HCT116 (cell line): ENCODE results near the gene NPR3. TPM values are rescaled to one million over a fixed set of nuclear protein-coding genes. Genes with fewer than 3 reads are reported as not detected.

Source experiments
- ATAC-seq: fragments of 200-7000 bp; cut with Tn5 transposase; 2 replicates; pipeline ENCODE4 v1.9.1; 2020; ENCODE audit warnings: mild to moderate bottlenecking, moderate library complexity
- BruUV-seq: library from RNA; stranded (reverse); fragments of 400-500 nt; replicated peaks from 2 replicates; lab custom pipeline; 2021; lab: Mats Ljungman, UMichigan
- CTCF ChIA-PET: fragments of 300-600 bp; sonication (Branson Sonifier 250); formaldehyde crosslinking; loops from one replicate; lab custom pipeline; 2021; ENCODE audit warnings: antibody characterized with exemption; lab: Charles Lee
- POLR2A ChIA-PET: fragments of 300-600, 350-600 bp; sonication (Branson Sonifier 250); formaldehyde crosslinking; loops from one replicate; lab custom pipeline; 2021; ENCODE audit warnings: antibody characterized with exemption; lab: Charles Lee
- RAD21 ChIA-PET, 2 experiments: fragments of 300-600 bp; sonication (Branson Sonifier 250); formaldehyde crosslinking; loops; one replicate each; lab custom pipeline; 2023; ENCODE audit warnings: low total read pairs in 2 of 2; ENCODE audit not compliant: uncharacterized antibody in 2 of 2, unreplicated experiment in 2 of 2, low non-redundant PET in 1 of 2; lab: Charles Lee
- DNase-seq: peaks from one replicate; pipeline ENCODE4 v3.0.0-alpha.2; 2010; ENCODE audit warnings: low read depth, low spot score
- H2AFZ ChIP-seq: fragments of 200-600 bp; shearing (Covaris generic), sonication (generic); 2 replicates; pipeline ENCODE4 v1.6.1; 2017; ENCODE audit warnings: low read depth, mixed run types, mixed read lengths, antibody characterized with exemption, low read length; ENCODE audit not compliant: poor library complexity, severe bottlenecking
- H3K27ac ChIP-seq: 2 replicates; pipeline ENCODE4 v1.5.1; 2012; ENCODE audit warnings: low read depth, low read length
- H3K27me3 ChIP-seq: fragments of 200-600 bp; sonication (generic); 2 replicates; pipeline ENCODE4 v1.6.1; 2016; ENCODE audit warnings: mixed run types, low read length, mixed read lengths; ENCODE audit not compliant: insufficient read depth
- H3K36me3 ChIP-seq, 2 experiments: fragments of 200-500 bp in 1 of 2; fragments of 200-600 bp in 1 of 2; sonication (Bioruptor generic) in 1 of 2; sonication (generic) in 1 of 2; 2 replicates each; pipeline versions ENCODE4 v1.5.1 to v1.6.1; 2014 to 2016; ENCODE audit warnings: low read length in 2 of 2, inconsistent platforms in 1 of 2, mixed read lengths in 1 of 2, mixed run types in 1 of 2; ENCODE audit not compliant: insufficient read depth in 2 of 2, control insufficient read depth in 1 of 2
- H3K4me1 ChIP-seq, 2 experiments: fragments of 200-600 bp in 1 of 2; sonication (generic) in 1 of 2; 2 replicates each; pipeline versions ENCODE4 v1.5.1 to v1.6.1; 2012 to 2017; ENCODE audit warnings: low read length in 2 of 2, inconsistent platforms in 1 of 2, mild to moderate bottlenecking in 1 of 2, mixed read lengths in 1 of 2, mixed run types in 1 of 2, moderate library complexity in 1 of 2; ENCODE audit not compliant: insufficient read depth in 2 of 2, control insufficient read depth in 1 of 2
- H3K4me2 ChIP-seq: fragments of 200-600 bp; sonication (generic); 2 replicates; pipeline ENCODE4 v1.6.1; 2017; ENCODE audit warnings: mixed run types, low read length, mixed read lengths
- H3K4me3 ChIP-seq, 2 experiments: fragments of 200-600 bp in 1 of 2; sonication (generic) in 1 of 2; replicated peaks in 1 of 2; 2 replicates each; pipeline ENCODE4 v1.5.1; 2011 to 2016; ENCODE audit warnings: low read length in 2 of 2, control low read depth in 1 of 2, low read depth in 1 of 2, mild to moderate bottlenecking in 1 of 2, mixed read lengths in 1 of 2, mixed run types in 1 of 2
- H3K79me2 ChIP-seq: fragments of 200-600 bp; sonication (generic); 2 replicates; pipeline ENCODE4 v1.6.1; 2017; ENCODE audit warnings: mild to moderate bottlenecking, mixed run types, low read length, moderate library complexity, mixed read lengths; ENCODE audit not compliant: insufficient read depth
- H3K9ac ChIP-seq: fragments of 200-600 bp; sonication (generic); 2 replicates; pipeline ENCODE4 v1.6.1; 2016; ENCODE audit warnings: low read length, mixed read lengths
- H3K9me2 ChIP-seq: fragments of 200-600 bp; sonication (generic), shearing (Covaris generic); 2 replicates; pipeline ENCODE4 v1.6.1; 2017; ENCODE audit warnings: mixed run types, mild to moderate bottlenecking, moderate library complexity; ENCODE audit not compliant: insufficient read depth
- H3K9me3 ChIP-seq, 2 experiments: fragments of 200-500 bp in 1 of 2; fragments of 200-600 bp in 1 of 2; sonication (Bioruptor generic) in 1 of 2; sonication (generic) in 1 of 2; 2 replicates each; pipeline ENCODE4 v1.6.1; 2014 to 2017; ENCODE audit warnings: low read length in 2 of 2, mixed read lengths in 2 of 2, inconsistent platforms in 1 of 2, low read depth in 1 of 2, mild to moderate bottlenecking in 1 of 2, mixed run types in 1 of 2, moderate library complexity in 1 of 2; ENCODE audit not compliant: control insufficient read depth in 1 of 2, insufficient read depth in 1 of 2
- H4K20me1 ChIP-seq: fragments of 200-600 bp; sonication (generic), shearing (Covaris generic); 2 replicates; pipeline ENCODE4 v1.6.1; 2017; ENCODE audit warnings: mixed run types, mild to moderate bottlenecking, moderate library complexity; ENCODE audit not compliant: insufficient read depth
- CEBPB ChIP-seq: IDR thresholded peaks from 2 replicates; pipeline ENCODE4 v1.6.1; 2012; ENCODE audit warnings: low read depth
- RAD21 ChIP-seq: IDR thresholded peaks from 2 replicates; pipeline ENCODE4 v1.6.1; 2012; ENCODE audit warnings: low read depth, mild to moderate bottlenecking
- REST ChIP-seq: IDR thresholded peaks from 2 replicates; pipeline ENCODE4 v1.6.1; 2012; ENCODE audit warnings: low read depth
- SP1 ChIP-seq: IDR thresholded peaks from 2 replicates; pipeline ENCODE4 v1.6.1; 2012; ENCODE audit warnings: low read depth
- YY1 ChIP-seq: IDR thresholded peaks from 2 replicates; pipeline ENCODE4 v1.6.1; 2011; ENCODE audit warnings: low read length, low read depth, moderate library complexity, mild to moderate bottlenecking; ENCODE audit not compliant: insufficient replicate concordance; ENCODE audit errors: extremely low read depth
- intact Hi-C: fragments of 100-400 bp; cut with micrococcal nuclease; formaldehyde crosslinking; loops from 2 replicates; pipeline ENCODE4 v1.10.0; 2022
- total RNA-seq: library from RNA; stranded (reverse); gene quantifications from one replicate; pipeline ENCODE4 v1.2.1, GENCODE V29; 2021; ENCODE audit not compliant: unreplicated experiment
- TF ChIP-seq, protein P1 (sequence below), 3 experiments: fragments of 200-600 bp in 1 of 3; sonication (generic) in 1 of 3; IDR thresholded peaks in 2 of 3; conservative IDR thresholded peaks in 1 of 3; 2 replicates each; pipeline ENCODE4 v1.5.1; 2012 to 2017; ENCODE audit warnings: low read depth in 2 of 3, low read length in 2 of 3, antibody characterized with exemption in 1 of 3, borderline replicate concordance in 1 of 3, control low read depth in 1 of 3, mild to moderate bottlenecking in 1 of 3, mixed read lengths in 1 of 3, mixed run types in 1 of 3, moderate library complexity in 1 of 3; ENCODE audit not compliant: insufficient read depth in 1 of 3

NPR3 gene
- total RNA-seq, 1 experiment from 2014 or later: 0.39 TPM

GRCh38 chr5:32707418-32707997, 3.6 kb upstream of the NPR3 start:
- no peaks in the 10 kb centered on the region for H3K27me3 ChIP-seq
- ATAC-seq: no peak
- no peaks in the 10 kb centered on the region for H4K20me1 ChIP-seq
- intact Hi-C loops: loop anchor here (1.0 kb wide), 1 partner anchor 145 kb away; no protein-coding TSS in a partner anchor
- no peak overlapping the region for H3K4me3 ChIP-seq
- H3K4me2 ChIP-seq: no peak overlapping the region
- no peak overlapping the region for H2AFZ ChIP-seq
- H3K27ac ChIP-seq: no peak overlapping the region
- no peaks in the 10 kb centered on the region for H3K9me2 ChIP-seq
- POLR2A ChIA-PET: interaction anchor here (0.6 kb wide), 1 partner anchor 1798 kb away, joined by 3 read pairs; no protein-coding TSS in a partner anchor
- no peaks in the 10 kb centered on the region for H3K36me3 ChIP-seq
- TF ChIP-seq, protein P1, sequence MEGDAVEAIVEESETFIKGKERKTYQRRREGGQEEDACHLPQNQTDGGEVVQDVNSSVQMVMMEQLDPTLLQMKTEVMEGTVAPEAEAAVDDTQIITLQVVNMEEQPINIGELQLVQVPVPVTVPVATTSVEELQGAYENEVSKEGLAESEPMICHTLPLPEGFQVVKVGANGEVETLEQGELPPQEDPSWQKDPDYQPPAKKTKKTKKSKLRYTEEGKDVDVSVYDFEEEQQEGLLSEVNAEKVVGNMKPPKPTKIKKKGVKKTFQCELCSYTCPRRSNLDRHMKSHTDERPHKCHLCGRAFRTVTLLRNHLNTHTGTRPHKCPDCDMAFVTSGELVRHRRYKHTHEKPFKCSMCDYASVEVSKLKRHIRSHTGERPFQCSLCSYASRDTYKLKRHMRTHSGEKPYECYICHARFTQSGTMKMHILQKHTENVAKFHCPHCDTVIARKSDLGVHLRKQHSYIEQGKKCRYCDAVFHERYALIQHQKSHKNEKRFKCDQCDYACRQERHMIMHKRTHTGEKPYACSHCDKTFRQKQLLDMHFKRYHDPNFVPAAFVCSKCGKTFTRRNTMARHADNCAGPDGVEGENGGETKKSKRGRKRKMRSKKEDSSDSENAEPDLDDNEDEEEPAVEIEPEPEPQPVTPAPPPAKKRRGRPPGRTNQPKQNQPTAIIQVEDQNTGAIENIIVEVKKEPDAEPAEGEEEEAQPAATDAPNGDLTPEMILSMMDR (IDR thresholded peaks at IDR 0.05 in 2 of 3, conservative IDR thresholded peaks at IDR 0.05 in 1 of 3; ENCODE audit: borderline replicate concordance in 1 of 3, insufficient read depth in 1 of 3, low read depth in 2 of 3, low read length in 2 of 3): peak; percentile 36 to 68 (median 61); a peak in 4 of 6 replicates
- no peak for TF ChIP-seq REST
- TF ChIP-seq SP1: no peak
- no peak for TF ChIP-seq YY1
- peak; percentile 81 for TF ChIP-seq RAD21
- no peak for TF ChIP-seq CEBPB
- TF ChIP-seq, all 23 proteins: peak for 2
- Histone ChIP-seq H3K9me3 (no peaks in the 10 kb centered on the region), H3K79me2 (no peaks in the 10 kb centered on the region), H3K9ac (no peak overlapping the region), H3K4me1 (peaks cover 3 to 12% of the 10 kb centered on the region in 2 experiments; a peak in 3 of 4 replicates)
- peak; percentile 21 for DNase-seq
- ChIA-PET CTCF (interaction anchor here (0.8 to 2.4 kb wide), 5 partner anchors 17 to 715 kb away, joined by 3 to 9 read pairs (median 3); no protein-coding TSS in a partner anchor), RAD21 (no interaction called here)
- BruUV-seq: no TSS peak
